Measurements from ENCODE around the gene PTPRJ. TPM values are rescaled to one million over a fixed set of nuclear protein-coding genes. Genes with fewer than 3 reads are reported as not detected.
A peak's percentile ranks its signal among the peaks of the same experiment; 100 is the strongest.

Gene PTPRJ
- total RNA-seq, 1 donor from 2014 or later, result 22.9 TPM

DNA sequence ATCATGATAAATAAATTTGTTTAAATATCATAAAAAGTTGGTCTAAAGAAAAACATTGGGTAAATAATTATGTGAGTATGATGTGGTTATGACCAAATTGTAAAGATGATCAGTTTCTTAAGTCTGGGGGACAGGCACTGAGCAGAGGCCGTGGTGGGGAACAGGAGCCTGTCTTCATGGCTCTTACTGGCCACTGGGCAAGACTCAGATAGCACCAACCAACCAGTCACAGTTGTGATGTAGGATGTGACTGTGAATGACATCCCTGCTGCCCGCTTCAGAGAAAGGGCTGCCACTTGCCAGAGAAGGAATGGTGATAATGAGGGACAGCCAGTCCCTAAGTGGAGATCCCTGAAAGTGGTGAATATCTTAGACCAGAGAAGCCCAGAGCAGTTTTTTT is 7.0 kb downstream of the PTPRJ start:
- FAIRE-seq (no peak), DNase-seq (ENCODE audit: low read depth) (no peak)
- H3K4me1 Mint-ChIP-seq (ENCODE audit: low read depth, unreplicated experiment), result peaks cover 27% of the 10 kb centered on the region
- H3K9me3 ChIP-seq (ENCODE audit: insufficient read depth, low read depth, low read length), result no peaks in the 10 kb centered on the region
- H3K27ac Mint-ChIP-seq (ENCODE audit: unreplicated experiment), result no peak overlapping the region
- H3K4me2 ChIP-seq (ENCODE audit: low read length), result no peak overlapping the region
- H3K36me3 ChIP-seq (ENCODE audit: insufficient read depth, low read length), result no peaks in the 10 kb centered on the region
- H3K27ac ChIP-seq (ENCODE audit: low read depth, low read length), result no peak overlapping the region
- H3K27me3 Mint-ChIP-seq (ENCODE audit: low read depth, unreplicated experiment), result no peaks in the 10 kb centered on the region
- no peak overlapping the region for H3K9ac ChIP-seq (ENCODE audit: low read length)
- H3K9me3 Mint-ChIP-seq (ENCODE audit: unreplicated experiment), result no peaks in the 10 kb centered on the region
- H3K79me2 ChIP-seq (ENCODE audit: insufficient read depth, low read length), result peaks cover 91% of the 10 kb centered on the region
- no peak overlapping the region for H3K4me3 ChIP-seq (ENCODE audit: insufficient read depth, low read depth, low read length)
- H4K20me1 ChIP-seq (ENCODE audit: insufficient read depth, low read length), result peaks cover 44% of the 10 kb centered on the region
- H2AFZ ChIP-seq (ENCODE audit: low read depth, low read length), result no peak overlapping the region
- no peak overlapping the region for H3K4me3 Mint-ChIP-seq (ENCODE audit: unreplicated experiment)
- TF ChIP-seq EZH2 (IDR thresholded peaks at IDR 0.05; ENCODE audit: insufficient read depth, low read length), result no peak
- TF ChIP-seq, protein P1, sequence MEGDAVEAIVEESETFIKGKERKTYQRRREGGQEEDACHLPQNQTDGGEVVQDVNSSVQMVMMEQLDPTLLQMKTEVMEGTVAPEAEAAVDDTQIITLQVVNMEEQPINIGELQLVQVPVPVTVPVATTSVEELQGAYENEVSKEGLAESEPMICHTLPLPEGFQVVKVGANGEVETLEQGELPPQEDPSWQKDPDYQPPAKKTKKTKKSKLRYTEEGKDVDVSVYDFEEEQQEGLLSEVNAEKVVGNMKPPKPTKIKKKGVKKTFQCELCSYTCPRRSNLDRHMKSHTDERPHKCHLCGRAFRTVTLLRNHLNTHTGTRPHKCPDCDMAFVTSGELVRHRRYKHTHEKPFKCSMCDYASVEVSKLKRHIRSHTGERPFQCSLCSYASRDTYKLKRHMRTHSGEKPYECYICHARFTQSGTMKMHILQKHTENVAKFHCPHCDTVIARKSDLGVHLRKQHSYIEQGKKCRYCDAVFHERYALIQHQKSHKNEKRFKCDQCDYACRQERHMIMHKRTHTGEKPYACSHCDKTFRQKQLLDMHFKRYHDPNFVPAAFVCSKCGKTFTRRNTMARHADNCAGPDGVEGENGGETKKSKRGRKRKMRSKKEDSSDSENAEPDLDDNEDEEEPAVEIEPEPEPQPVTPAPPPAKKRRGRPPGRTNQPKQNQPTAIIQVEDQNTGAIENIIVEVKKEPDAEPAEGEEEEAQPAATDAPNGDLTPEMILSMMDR (IDR thresholded peaks at IDR 0.05; ENCODE audit: insufficient read depth, low read depth, low read length), result no peak
- no peaks in the 10 kb centered on the region for H3K36me3 Mint-ChIP-seq (ENCODE audit: low read depth, unreplicated experiment)
- no peaks in the 10 kb centered on the region for H3K27me3 ChIP-seq (ENCODE audit: insufficient read depth, low read length)
- peaks cover 25% of the 10 kb centered on the region for H3K4me1 ChIP-seq (ENCODE audit: insufficient read depth, low read length)

DNA sequence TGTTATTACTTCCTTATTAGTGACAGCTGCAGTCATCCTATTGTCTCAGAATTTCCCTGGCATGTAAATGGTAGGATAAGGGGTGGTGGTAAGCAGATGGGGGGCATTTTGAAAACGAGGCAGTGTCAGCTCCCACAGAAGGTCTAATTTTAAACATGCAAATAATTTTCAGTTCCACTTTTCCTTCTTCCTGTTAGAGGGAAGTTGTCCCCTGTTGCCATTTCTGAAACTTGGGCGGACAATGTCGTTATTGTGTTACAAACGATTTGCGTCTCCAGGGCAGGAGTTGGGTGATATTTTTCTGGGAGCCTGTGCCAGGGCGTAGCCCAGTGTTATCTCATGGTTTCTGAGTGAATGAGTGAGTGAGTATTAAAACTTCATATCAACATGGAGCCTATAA is 7.4 kb downstream of the PTPRJ start:
- Histone ChIP-seq H3K79me2 (ENCODE audit: insufficient read depth, low read length) (peaks cover 92% of the 10 kb centered on the region), H3K36me3 (ENCODE audit: insufficient read depth, low read length) (no peaks in the 10 kb centered on the region), H3K27me3 (ENCODE audit: insufficient read depth, low read length) (no peaks in the 10 kb centered on the region), H4K20me1 (ENCODE audit: insufficient read depth, low read length) (peaks cover 45% of the 10 kb centered on the region), H2AFZ (ENCODE audit: low read depth, low read length) (no peak overlapping the region), H3K27ac (ENCODE audit: low read depth, low read length) (no peak overlapping the region), H3K9me3 (ENCODE audit: insufficient read depth, low read depth, low read length) (no peaks in the 10 kb centered on the region), H3K4me1 (ENCODE audit: insufficient read depth, low read length) (peaks cover 24% of the 10 kb centered on the region), H3K4me3 (ENCODE audit: insufficient read depth, low read depth, low read length) (no peak overlapping the region), H3K4me2 (ENCODE audit: low read length) (no peak overlapping the region), H3K9ac (ENCODE audit: low read length) (no peak overlapping the region)
- no peaks in the 10 kb centered on the region for H3K36me3 Mint-ChIP-seq (ENCODE audit: low read depth, unreplicated experiment)
- H3K4me3 Mint-ChIP-seq (ENCODE audit: unreplicated experiment), result no peak overlapping the region
- no peak for FAIRE-seq
- peaks cover 25% of the 10 kb centered on the region for H3K4me1 Mint-ChIP-seq (ENCODE audit: low read depth, unreplicated experiment)
- peak overlapping the region; percentile 73 for H3K27ac Mint-ChIP-seq (ENCODE audit: unreplicated experiment)
- TF ChIP-seq, protein P1 (IDR thresholded peaks at IDR 0.05; ENCODE audit: insufficient read depth, low read depth, low read length), result no peak
- no peak for TF ChIP-seq EZH2 (IDR thresholded peaks at IDR 0.05; ENCODE audit: insufficient read depth, low read length)
- no peak for DNase-seq (ENCODE audit: low read depth)
- H3K9me3 Mint-ChIP-seq (ENCODE audit: unreplicated experiment), result no peaks in the 10 kb centered on the region
- H3K27me3 Mint-ChIP-seq (ENCODE audit: low read depth, unreplicated experiment), result no peaks in the 10 kb centered on the region

DNA sequence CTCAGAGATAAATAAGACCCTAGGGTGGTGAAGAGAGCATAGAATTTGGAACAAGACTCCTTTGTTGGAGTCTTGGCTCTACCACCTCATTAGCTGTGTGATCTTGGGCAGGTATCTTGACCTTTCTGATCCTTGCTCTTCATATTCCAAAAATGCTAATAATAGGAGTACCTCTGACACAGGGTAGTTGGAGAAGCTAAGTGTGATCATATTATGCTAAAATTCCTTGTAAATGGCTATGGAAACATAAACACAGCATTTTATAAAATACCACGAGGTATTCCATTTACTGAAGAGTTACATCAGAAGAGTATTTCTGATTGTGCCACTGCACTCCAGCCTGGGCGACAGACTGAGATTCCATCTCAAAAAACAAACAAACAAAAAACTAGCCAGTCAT is 9.4 kb downstream of the PTPRJ start:
- H3K36me3 ChIP-seq (ENCODE audit: insufficient read depth, low read length), result no peaks in the 10 kb centered on the region
- TF ChIP-seq EZH2 (IDR thresholded peaks at IDR 0.05; ENCODE audit: insufficient read depth, low read length), result no peak
- Mint-ChIP-seq H3K36me3 (ENCODE audit: low read depth, unreplicated experiment) (no peaks in the 10 kb centered on the region), H3K9me3 (ENCODE audit: unreplicated experiment) (no peaks in the 10 kb centered on the region), H3K4me1 (ENCODE audit: low read depth, unreplicated experiment) (peaks cover 15% of the 10 kb centered on the region), H3K27me3 (ENCODE audit: low read depth, unreplicated experiment) (no peaks in the 10 kb centered on the region), H3K27ac (ENCODE audit: unreplicated experiment) (peak overlapping the region; percentile 2), H3K4me3 (ENCODE audit: unreplicated experiment) (no peak overlapping the region)
- H2AFZ ChIP-seq (ENCODE audit: low read depth, low read length), result no peak overlapping the region
- H3K27ac ChIP-seq (ENCODE audit: low read depth, low read length), result no peak overlapping the region
- H3K4me1 ChIP-seq (ENCODE audit: insufficient read depth, low read length), result peaks cover 20% of the 10 kb centered on the region
- H3K27me3 ChIP-seq (ENCODE audit: insufficient read depth, low read length), result no peaks in the 10 kb centered on the region
- H4K20me1 ChIP-seq (ENCODE audit: insufficient read depth, low read length), result peaks cover 52% of the 10 kb centered on the region
- H3K79me2 ChIP-seq (ENCODE audit: insufficient read depth, low read length), result peaks cover 92% of the 10 kb centered on the region
- H3K4me2 ChIP-seq (ENCODE audit: low read length), result no peak overlapping the region
- H3K4me3 ChIP-seq (ENCODE audit: insufficient read depth, low read depth, low read length), result no peak overlapping the region
- H3K9me3 ChIP-seq (ENCODE audit: insufficient read depth, low read depth, low read length), result no peaks in the 10 kb centered on the region
- no peak overlapping the region for H3K9ac ChIP-seq (ENCODE audit: low read length)
- FAIRE-seq (no peak), DNase-seq (ENCODE audit: low read depth) (no peak)

Data from astrocyte (in vitro differentiated cells and primary cell).